ENCODE results near the gene MAN2B2.
"Not testable (repeated sequence)": the region's sequence is repeated elsewhere in the genome, so short reads cannot be mapped to it uniquely, and the experiment has no call there.

Gene MAN2B2

DNA sequence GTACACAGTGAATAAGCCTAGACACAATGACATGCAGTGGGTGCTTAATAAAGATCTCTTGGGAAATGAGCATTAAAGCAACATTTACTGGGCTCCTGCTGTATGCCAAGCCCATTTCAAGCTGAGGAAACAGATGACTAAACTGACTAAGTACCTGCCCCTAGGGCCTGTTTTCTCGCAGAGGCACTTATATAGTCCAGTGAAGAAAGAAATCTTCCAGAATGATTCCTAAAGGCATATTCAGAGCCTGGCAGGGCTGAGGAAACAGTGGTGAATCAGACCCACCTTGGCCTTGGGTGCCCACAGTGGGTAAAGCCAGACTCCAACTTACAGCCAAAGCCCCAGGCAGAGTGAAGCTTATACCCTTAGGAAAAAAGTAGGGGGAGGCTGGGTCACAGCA is 96.7 kb downstream of the MAN2B2 start:
- no peak for TF ChIP-seq CTCF (IDR thresholded peaks at IDR 0.05; ENCODE audit: low read depth, low read length, missing control alignments)
- no peak overlapping the region for H3K4me3 ChIP-seq (ENCODE audit: low read depth, low read length)
- DNase-seq (ENCODE audit: low read depth), result no peak

DNA sequence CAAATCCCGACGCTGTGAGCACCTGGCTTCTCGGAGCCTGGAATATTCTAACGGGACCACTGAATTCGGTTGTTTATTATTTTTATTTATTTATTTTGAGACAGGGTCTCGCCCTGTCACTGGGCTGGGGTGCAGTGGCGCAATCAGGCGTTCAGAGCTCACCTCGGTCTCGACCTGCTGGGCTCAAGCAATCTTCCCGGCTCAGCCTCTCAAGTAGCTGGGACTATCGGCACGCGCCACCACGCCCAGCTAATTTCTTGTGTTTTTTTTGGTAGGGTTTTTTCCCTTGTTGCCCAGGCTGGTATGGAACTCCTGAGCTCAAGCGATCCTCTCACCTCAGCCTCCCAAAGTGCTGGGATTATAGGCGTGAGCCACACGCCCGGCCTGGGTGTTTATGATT is 97.1 kb downstream of the MAN2B2 start:
- no peak for TF ChIP-seq CTCF (IDR thresholded peaks at IDR 0.05; ENCODE audit: low read depth, low read length, missing control alignments)
- H3K4me3 ChIP-seq (ENCODE audit: low read depth, low read length), result no peak overlapping the region
- no peak for DNase-seq (ENCODE audit: low read depth)

DNA sequence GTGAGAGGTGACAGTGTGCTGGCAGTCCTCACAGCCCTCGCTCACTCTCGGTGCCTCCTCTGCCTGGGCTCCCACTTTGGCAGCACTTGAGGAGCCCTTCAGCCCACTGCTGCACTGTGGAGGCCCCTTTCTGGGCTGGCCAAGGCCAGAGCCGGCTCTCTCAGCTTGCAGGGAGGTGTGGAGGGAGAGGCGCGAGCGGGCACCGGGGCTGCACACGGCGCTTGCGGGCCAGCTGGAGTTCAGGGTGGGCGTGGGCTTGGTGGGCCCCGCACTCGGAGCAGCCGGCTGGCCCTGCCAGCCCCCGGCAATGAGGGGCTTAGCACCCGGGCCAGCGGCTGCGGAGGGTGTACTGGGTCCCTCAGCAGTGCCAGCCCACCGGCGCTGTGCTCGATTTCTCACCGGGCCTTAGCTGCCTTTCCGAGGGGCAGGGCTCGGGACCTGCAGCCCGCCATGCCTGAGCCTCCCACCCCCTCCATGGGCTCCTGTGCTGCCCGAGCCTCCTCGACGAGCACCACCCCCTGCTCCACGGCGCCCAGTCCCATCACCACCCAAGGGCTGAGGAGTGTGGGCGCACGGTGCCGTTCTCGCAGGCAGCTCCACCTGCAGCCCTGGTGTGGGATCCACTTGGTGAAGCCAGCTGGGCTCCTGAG is 97.7 kb downstream of the MAN2B2 start:
- not testable (repeated sequence) for DNase-seq (ENCODE audit: low read depth); H3K4me3 ChIP-seq (ENCODE audit: low read depth, low read length)

All from GM12864 (cell line).